Measurements from ENCODE around the gene PI16. TPM values are rescaled to one million over a fixed set of nuclear protein-coding genes. Genes with fewer than 3 reads are reported as not detected.

PI16 gene
- polyA plus RNA-seq, 1 of the 3 experiments (the other 2 are of a cell fraction) = 0.02 TPM

GRCh38 chr6:36906539-36907325, 47.8 kb upstream of the PI16 start:
- Histone ChIP-seq H3K79me2 (ENCODE audit: insufficient read depth) (peaks cover 4% of the 10 kb centered on the region; the same call in 1 of the 2 replicates), H3K9ac (no peak overlapping the region), H3K9me2 (no peaks in the 10 kb centered on the region), H3K27me3 (ENCODE audit: insufficient read depth) (no peaks in the 10 kb centered on the region), H3K4me2 (no peak overlapping the region), H3K4me3 (ENCODE audit: low read depth in 2 of 2, low read length in 1 of 2) (no peak overlapping the region), H3F3A (replicated peaks; ENCODE audit: insufficient read depth) (peaks cover 5% of the 10 kb centered on the region), H3K36me3 (replicated peaks in 1 of 2; ENCODE audit: control insufficient read depth in 1 of 2, insufficient read depth in 2 of 2, low read length in 1 of 2) (peaks cover 51 to 57% of the 10 kb centered on the region in 2 experiments), H3K4me1 (ENCODE audit: control insufficient read depth in 1 of 2, insufficient read depth in 2 of 2, low read depth in 1 of 2, low read length in 1 of 2) (peaks cover 0 to 3% of the 10 kb centered on the region in 2 experiments; a peak in 2 of 4 replicates), H3K27ac (ENCODE audit: low read depth in 2 of 2, low read length in 1 of 2) (no peak overlapping the region), H3K9me3 (no peaks in the 10 kb centered on the region), H4K20me1 (ENCODE audit: insufficient read depth) (0 out of 2 replicates have a peak, but pooled peaks cover 2% of the 10 kb centered on the region), H2AFZ (ENCODE audit: low read depth) (no peak overlapping the region)
- CTCF ChIA-PET = interaction anchor here (0.6 to 1.7 kb wide), 3 partner anchors 13 to 141 kb away, joined by 3 to 5 read pairs (median 5); partner anchors contain the start of gene C6orf89
- WGBS (ENCODE audit: low lambda C conversion rate) = 42% methylated on average over 2 of the region's 2 CpGs
- no peak for DNase-seq
- no peak for TF ChIP-seq IRF3 (IDR thresholded peaks at IDR 0.05; ENCODE audit: low read depth, low read length)
- TF ChIP-seq TEAD4 (IDR thresholded peaks at IDR 0.05; ENCODE audit: borderline replicate concordance, insufficient read depth) = no peak
- TF ChIP-seq MEF2A (IDR thresholded peaks at IDR 0.05; ENCODE audit: borderline replicate concordance, low read depth) = no peak
- no peak for TF ChIP-seq FOXM1 (IDR thresholded peaks at IDR 0.05; ENCODE audit: low read depth)
- TF ChIP-seq TAF1 (IDR thresholded peaks at IDR 0.05; ENCODE audit: borderline replicate concordance, low read depth, low read length) = no peak
- no peak for TF ChIP-seq NRF1 (IDR thresholded peaks at IDR 0.05; ENCODE audit: low read depth, low read length)
- no peak for TF ChIP-seq ELF1 (IDR thresholded peaks at IDR 0.05)
- no peak for TF ChIP-seq FOXJ3 (CRISPR knock-in tag; IDR thresholded peaks at IDR 0.05)
- no peak for TF ChIP-seq POLR2AphosphoS5 (IDR thresholded peaks at IDR 0.05; ENCODE audit: low read depth, low read length)
- no peak for TF ChIP-seq USF1 (IDR thresholded peaks at IDR 0.05; ENCODE audit: borderline replicate concordance, low read depth)
- no peak for TF ChIP-seq RFX5 (IDR thresholded peaks at IDR 0.05; ENCODE audit: low read length)
- TF ChIP-seq CHD2 (IDR thresholded peaks at IDR 0.05; ENCODE audit: low read length, partially characterized antibody) = no peak
- TF ChIP-seq TCF12 (IDR thresholded peaks at IDR 0.05) = no peak
- TF ChIP-seq YY1 (IDR thresholded peaks at IDR 0.05; ENCODE audit: low read depth) = no peak
- no peak for TF ChIP-seq PBX3 (IDR thresholded peaks at IDR 0.05)
- TF ChIP-seq EP300 (IDR thresholded peaks at IDR 0.05; ENCODE audit: borderline replicate concordance in 1 of 2, low read depth in 1 of 2, low read length in 1 of 2) = no peak
- POLR2A ChIA-PET = no interaction called here
